ENCODE data around the gene ASB10. TPM values are rescaled to one million over a fixed set of nuclear protein-coding genes. Genes with fewer than 3 reads are reported as not detected.

The ASB10 gene
- total RNA-seq, 1 donor from 2014 or later = not detected

DNA sequence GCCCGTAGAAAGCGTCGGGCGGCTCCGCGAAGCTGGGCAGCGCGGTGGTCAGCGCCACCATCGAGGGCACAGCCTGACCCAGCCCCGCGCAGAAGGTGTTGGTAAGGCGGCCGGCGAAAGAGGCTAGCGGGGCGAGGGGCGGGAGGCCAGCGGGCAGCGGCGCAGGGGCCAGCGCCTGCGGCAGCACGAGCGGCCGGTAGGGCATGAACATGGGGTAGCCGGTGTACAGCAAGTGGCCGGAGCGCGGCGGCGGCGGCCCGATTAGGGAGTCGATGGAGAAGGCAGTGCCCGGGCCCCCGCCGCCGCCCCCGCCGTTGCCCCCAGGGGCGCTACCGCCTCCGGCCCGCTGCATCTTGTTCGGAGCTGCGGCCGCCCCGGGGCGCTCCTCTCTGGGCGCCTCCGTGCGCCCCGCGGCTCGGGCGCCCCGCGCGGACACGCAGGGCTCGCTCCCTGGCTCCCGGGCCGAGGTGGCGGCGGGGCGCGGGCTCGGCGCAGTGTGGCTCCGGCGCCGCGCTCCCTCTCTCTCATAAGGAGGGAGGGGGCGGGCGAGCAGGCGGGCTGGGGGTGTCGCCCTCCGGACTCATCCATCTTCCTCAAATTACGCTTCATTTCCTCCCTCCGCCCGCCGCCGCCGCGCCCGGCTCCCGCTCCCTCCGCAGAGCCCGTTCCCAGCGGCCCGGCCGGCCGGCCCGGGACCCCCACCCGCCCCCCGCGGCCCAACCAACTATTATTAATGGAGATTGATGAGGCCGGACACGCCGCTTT lies 19.7 kb downstream of the ASB10 start, which contains the start of gene GBX1:
Gene GBX1 (minus strand): TSS at position 498 of the 765 bp plus-strand sequence. CDS start 146 bp downstream, at position 352.
- H3K4me3 ChIP-seq = peak within 1 kb of the TSS; percentile 58 to 65
- TF ChIP-seq, protein P1, sequence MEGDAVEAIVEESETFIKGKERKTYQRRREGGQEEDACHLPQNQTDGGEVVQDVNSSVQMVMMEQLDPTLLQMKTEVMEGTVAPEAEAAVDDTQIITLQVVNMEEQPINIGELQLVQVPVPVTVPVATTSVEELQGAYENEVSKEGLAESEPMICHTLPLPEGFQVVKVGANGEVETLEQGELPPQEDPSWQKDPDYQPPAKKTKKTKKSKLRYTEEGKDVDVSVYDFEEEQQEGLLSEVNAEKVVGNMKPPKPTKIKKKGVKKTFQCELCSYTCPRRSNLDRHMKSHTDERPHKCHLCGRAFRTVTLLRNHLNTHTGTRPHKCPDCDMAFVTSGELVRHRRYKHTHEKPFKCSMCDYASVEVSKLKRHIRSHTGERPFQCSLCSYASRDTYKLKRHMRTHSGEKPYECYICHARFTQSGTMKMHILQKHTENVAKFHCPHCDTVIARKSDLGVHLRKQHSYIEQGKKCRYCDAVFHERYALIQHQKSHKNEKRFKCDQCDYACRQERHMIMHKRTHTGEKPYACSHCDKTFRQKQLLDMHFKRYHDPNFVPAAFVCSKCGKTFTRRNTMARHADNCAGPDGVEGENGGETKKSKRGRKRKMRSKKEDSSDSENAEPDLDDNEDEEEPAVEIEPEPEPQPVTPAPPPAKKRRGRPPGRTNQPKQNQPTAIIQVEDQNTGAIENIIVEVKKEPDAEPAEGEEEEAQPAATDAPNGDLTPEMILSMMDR (IDR thresholded peaks at IDR 0.05) = no peak
- H3K9me3 ChIP-seq = no peaks in the 10 kb centered on the region
- peaks cover 7 to 12% of the 10 kb centered on the region in 2 donors for H3K4me1 ChIP-seq
- intact Hi-C loops (cut with DNase I) = no loop called here
- H3K27me3 ChIP-seq = peaks cover 13% of the 10 kb centered on the region
- H3K27ac ChIP-seq = no peak within 1 kb of the TSS
- no peak for DNase-seq (ENCODE audit: low spot score in 2 of 2)
- H3K36me3 ChIP-seq = no peaks in the 10 kb centered on the region

DNA sequence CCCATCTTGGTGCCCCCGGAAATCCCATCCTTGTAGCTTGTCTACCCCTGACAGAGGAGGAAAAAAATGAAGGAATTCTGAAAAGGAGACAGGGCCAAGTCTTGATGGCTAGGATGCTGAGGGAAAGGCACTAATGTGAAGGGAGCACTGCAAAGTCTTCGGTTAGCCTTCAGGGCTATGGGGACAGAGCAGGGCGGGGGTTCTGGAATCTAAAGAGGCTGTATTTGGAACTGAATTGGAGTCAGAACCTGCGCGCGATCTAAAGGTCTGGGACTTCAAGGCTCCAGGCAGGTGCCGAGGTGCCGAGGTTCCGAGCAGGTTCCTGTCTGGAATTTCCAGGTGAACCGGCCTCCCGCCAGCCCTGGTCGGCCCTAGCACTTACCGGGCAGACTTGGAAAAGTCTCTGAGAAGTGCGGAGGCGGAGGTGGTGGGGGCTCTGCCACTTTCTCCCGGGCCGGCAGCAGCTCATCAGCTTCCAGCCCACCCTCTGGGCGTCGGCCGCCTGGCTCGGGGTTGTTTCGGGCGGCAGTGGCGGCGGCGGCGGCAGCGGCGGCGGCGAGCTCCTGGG lies 20.3 kb downstream of the ASB10 start:
- Histone ChIP-seq H3K9me3 (no peaks in the 10 kb centered on the region), H3K36me3 (no peaks in the 10 kb centered on the region), H3K27ac (no peak overlapping the region), H3K4me1 (peaks cover 7 to 12% of the 10 kb centered on the region in 2 donors), H3K27me3 (peaks cover 13% of the 10 kb centered on the region), H3K4me3 (peak overlapping the region; percentile 58 to 65)
- DNase-seq (ENCODE audit: low spot score in 2 of 2) = no peak
- intact Hi-C loops (cut with DNase I) = no loop called here
- TF ChIP-seq, protein P1 (IDR thresholded peaks at IDR 0.05) = no peak

DNA sequence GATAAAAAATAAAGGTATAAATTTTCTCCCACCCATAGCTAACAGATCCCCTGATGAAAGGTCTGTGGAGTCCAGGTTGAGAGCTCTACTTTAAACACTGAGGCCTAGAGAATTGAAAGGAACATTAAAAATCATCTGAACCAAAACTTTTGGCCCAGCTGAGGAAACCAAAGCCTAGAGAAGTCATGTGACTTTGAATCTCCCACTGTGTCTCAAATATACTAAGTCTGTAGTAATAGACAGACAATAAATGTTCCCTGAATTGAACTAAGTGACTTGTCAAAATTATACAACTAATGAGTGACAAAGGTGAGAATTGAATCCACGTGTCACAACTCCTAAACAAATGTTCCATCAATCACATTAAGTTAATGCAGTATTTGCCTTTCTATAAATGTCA lies 25.3 kb downstream of the ASB10 start:
- no peaks in the 10 kb centered on the region for H3K36me3 ChIP-seq
- no peaks in the 10 kb centered on the region for H3K9me3 ChIP-seq
- no peak overlapping the region for H3K27ac ChIP-seq
- intact Hi-C loops (cut with DNase I) = no loop called here
- TF ChIP-seq, protein P1 (IDR thresholded peaks at IDR 0.05) = no peak
- H3K4me3 ChIP-seq = no peak overlapping the region
- peaks cover 4% of the 10 kb centered on the region for H3K27me3 ChIP-seq
- peaks cover 1 to 2% of the 10 kb centered on the region in 2 donors for H3K4me1 ChIP-seq
- DNase-seq (ENCODE audit: low spot score in 2 of 2) = no peak

DNA sequence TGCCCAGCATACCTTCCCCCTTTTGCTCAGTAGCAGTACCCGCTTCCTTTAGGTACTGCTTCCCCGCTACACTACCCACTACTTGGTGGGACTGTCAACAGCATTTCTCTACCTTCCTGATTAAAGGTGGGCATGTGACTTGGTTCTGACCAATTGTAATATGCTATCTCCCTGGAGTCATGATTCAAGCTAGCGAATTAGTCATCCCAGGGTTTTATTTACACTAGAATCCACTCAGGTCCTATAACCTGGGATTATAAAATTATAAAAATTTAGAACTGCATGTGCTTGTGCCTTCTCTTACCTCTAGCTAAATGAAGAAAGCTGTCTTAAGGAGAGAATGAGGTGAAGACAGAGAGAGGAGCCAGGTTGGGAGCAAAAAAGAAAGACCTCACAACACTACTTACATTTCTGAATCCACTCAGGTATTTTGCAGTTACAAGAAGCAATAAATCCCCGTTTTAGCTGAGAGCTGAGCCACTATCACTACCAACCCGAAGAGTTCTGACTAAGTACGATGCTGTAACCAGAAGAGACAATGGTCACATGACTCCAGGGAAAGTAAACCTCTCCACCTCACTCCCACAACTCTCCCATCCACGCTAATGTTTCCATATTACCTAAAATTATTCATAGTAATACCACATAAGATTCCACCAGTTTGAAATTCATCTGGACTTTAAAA lies 29.3 kb downstream of the ASB10 start:
- TF ChIP-seq, protein P1 (IDR thresholded peaks at IDR 0.05) = no peak
- H3K4me3 ChIP-seq = no peak overlapping the region
- H3K9me3 ChIP-seq = no peaks in the 10 kb centered on the region
- H3K27me3 ChIP-seq = no peaks in the 10 kb centered on the region
- no peaks in the 10 kb centered on the region for H3K36me3 ChIP-seq
- H3K27ac ChIP-seq = no peak overlapping the region
- intact Hi-C loops (cut with DNase I) = no loop called here
- no peaks in the 10 kb centered on the region for H3K4me1 ChIP-seq
- no peak for DNase-seq (ENCODE audit: low spot score in 2 of 2)

DNA sequence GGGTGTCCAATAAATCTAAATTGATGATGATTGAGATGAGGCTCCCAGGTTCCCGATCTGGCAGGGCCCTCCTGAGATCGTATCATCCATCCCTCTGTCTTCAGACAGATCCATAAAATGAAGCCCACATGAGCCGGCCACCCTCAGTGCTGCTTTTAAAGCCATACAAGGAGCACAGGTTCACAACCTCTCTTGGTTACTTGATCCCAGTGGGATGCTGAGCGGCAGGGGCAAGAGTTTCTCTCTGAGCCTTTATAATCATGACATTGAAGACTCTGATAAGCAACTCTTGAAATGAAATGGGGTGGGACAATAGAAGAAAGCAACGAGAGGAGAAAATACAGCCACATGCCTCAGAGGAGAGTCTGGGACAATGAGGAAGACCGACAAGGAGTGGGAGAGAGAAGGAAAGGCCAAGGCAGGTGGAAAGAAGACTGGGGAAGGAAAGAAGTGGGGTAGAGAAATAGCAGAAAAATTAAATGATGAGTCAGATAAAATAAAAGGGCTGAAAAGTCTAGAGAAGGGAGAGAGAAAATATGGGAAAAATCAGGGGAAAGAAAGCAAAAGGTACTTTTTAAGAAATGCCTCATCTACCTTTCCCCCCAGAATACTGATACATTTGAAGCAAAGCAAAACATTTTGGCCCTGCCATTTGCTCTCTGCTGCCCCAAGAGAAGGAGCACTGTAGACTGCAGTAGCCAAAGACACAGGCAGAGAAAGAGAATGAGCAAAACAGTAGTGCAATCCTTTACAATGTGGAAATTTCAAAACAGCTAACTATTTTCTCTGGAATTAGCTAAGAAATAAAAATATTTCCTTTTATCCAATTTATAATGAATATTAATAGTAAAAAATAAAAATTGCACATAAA lies 34.2 kb downstream of the ASB10 start:
- no peaks in the 10 kb centered on the region for H3K4me1 ChIP-seq
- DNase-seq (ENCODE audit: low spot score in 2 of 2) = no peak
- H3K27ac ChIP-seq = no peak overlapping the region
- H3K27me3 ChIP-seq = no peaks in the 10 kb centered on the region
- TF ChIP-seq, protein P1 (IDR thresholded peaks at IDR 0.05) = no peak
- H3K4me3 ChIP-seq = no peak overlapping the region
- no peaks in the 10 kb centered on the region for H3K9me3 ChIP-seq
- intact Hi-C loops (cut with DNase I) = no loop called here
- no peaks in the 10 kb centered on the region for H3K36me3 ChIP-seq
